PC-9 (cell line): ENCODE measurements around the gene PATJ. TPM values are rescaled to one million over a fixed set of nuclear protein-coding genes. Genes with fewer than 3 reads are reported as not detected.

Source experiments
- BruUV-seq: library from RNA; stranded (reverse); fragments of 400-500 nt; replicated peaks from 2 replicates; lab custom pipeline; 2021; lab: Mats Ljungman, UMichigan
- CTCF ChIA-PET: fragments of 300-600 bp; sonication (Branson Sonifier 250); formaldehyde crosslinking; loops from one replicate; lab custom pipeline; 2022; ENCODE audit warnings: antibody characterized with exemption; lab: Charles Lee
- POLR2A ChIA-PET: fragments of 300-600 bp; sonication (Branson Sonifier 250); formaldehyde crosslinking; loops from one replicate; lab custom pipeline; 2022; ENCODE audit warnings: antibody characterized with exemption; ENCODE audit not compliant: unreplicated experiment; lab: Charles Lee
- DNase-seq, 2 experiments: peaks; one replicate each; pipeline versions ENCODE4 v3.0.0 to v3.0.0-alpha.2; 2015 to 2022; ENCODE audit warnings: mixed read lengths in 1 of 2
- H2AFZ ChIP-seq: fragments of 200-600 bp; sonication (generic); 2 replicates; pipeline ENCODE4 v1.8.1; 2017; ENCODE audit warnings: antibody characterized with exemption
- H3F3A ChIP-seq: fragments of 200-600 bp; sonication (generic); 2 replicates; pipeline ENCODE4 v1.8.1; 2017; ENCODE audit warnings: antibody characterized with exemption, mild to moderate bottlenecking, low read depth; ENCODE audit not compliant: insufficient read depth
- H3K27ac ChIP-seq: fragments of 200-600 bp; sonication (generic); 2 replicates; pipeline ENCODE4 v1.6.1; 2016; ENCODE audit warnings: mixed run types
- H3K27me3 ChIP-seq: fragments of 200-600 bp; sonication (generic); 2 replicates; pipeline ENCODE4 v1.6.1; 2016; ENCODE audit warnings: low read depth, mixed run types; ENCODE audit not compliant: insufficient read depth
- H3K36me3 ChIP-seq: fragments of 200-600 bp; sonication (generic); 2 replicates; pipeline ENCODE4 v1.6.1; 2016; ENCODE audit warnings: low read depth, mixed run types
- H3K4me1 ChIP-seq: fragments of 200-600 bp; sonication (generic); replicated peaks from 2 replicates; pipeline ENCODE4 v1.6.1; 2016; ENCODE audit warnings: mixed run types; ENCODE audit not compliant: insufficient read depth
- H3K4me2 ChIP-seq: fragments of 200-600 bp; sonication (generic); 2 replicates; pipeline ENCODE4 v1.6.1; 2017; ENCODE audit warnings: mixed run types
- H3K4me3 ChIP-seq: fragments of 200-600 bp; sonication (generic); 2 replicates; pipeline ENCODE4 v1.6.1; 2016; ENCODE audit warnings: mixed run types
- H3K79me2 ChIP-seq: fragments of 200-600 bp; sonication (generic); 2 replicates; pipeline ENCODE4 v1.6.1; 2017; ENCODE audit warnings: low read depth, mixed run types
- H3K9me2 ChIP-seq: fragments of 200-600 bp; sonication (generic); 2 replicates; pipeline ENCODE4 v1.8.1; 2017; ENCODE audit warnings: mild to moderate bottlenecking; ENCODE audit not compliant: insufficient read depth
- H3K9me3 ChIP-seq: fragments of 200-600 bp; sonication (generic); 2 replicates; pipeline ENCODE4 v1.8.1; 2016; ENCODE audit warnings: low read depth; ENCODE audit not compliant: insufficient read depth
- H4K20me1 ChIP-seq: fragments of 200-600 bp; sonication (generic); 2 replicates; pipeline ENCODE4 v1.8.1; 2017; ENCODE audit not compliant: insufficient read depth
- CTCF ChIP-seq: fragments of 200-600 bp; sonication (generic); conservative IDR thresholded peaks from 2 replicates; pipeline ENCODE4 v1.6.1; 2017; ENCODE audit warnings: mixed run types, antibody characterized with exemption, mild to moderate bottlenecking, moderate library complexity
- EZH2 ChIP-seq: fragments of 200-600 bp; sonication (generic); IDR thresholded peaks from 2 replicates; pipeline ENCODE4 v1.8.0; 2017; ENCODE audit warnings: antibody characterized with exemption, low read depth
- intact Hi-C: fragments of 100-400 bp; cut with micrococcal nuclease; formaldehyde crosslinking; loops from one replicate; pipeline ENCODE4 v1.10.0; 2022; ENCODE audit not compliant: unreplicated experiment
- total RNA-seq: library from RNA; stranded (reverse); gene quantifications from 2 replicates; pipeline ENCODE4 v1.2.3, GENCODE V29; 2021

The PATJ gene
- total RNA-seq, 1 experiment from 2014 or later = 91.0 TPM

GRCh38 chr1:62066713-62067112 lies 324.4 kb downstream of the PATJ start:
- Histone ChIP-seq H3K27me3 (no peaks in the 10 kb centered on the region), H4K20me1 (no peaks in the 10 kb centered on the region), H3K9me2 (no peaks in the 10 kb centered on the region), H3K9me3 (no peaks in the 10 kb centered on the region), H3K27ac (no peak overlapping the region), H3F3A (no peaks in the 10 kb centered on the region), H3K4me2 (no peak overlapping the region), H3K36me3 (peaks cover 10% of the 10 kb centered on the region; the same call in 1 of the 2 replicates), H2AFZ (no peak overlapping the region), H3K4me1 (no peaks in the 10 kb centered on the region), H3K79me2 (no peaks in the 10 kb centered on the region), H3K4me3 (no peak overlapping the region)
- ChIA-PET POLR2A (no interaction called here), CTCF (no interaction called here)
- no TSS peak for BruUV-seq
- no peak for DNase-seq
- intact Hi-C loops = no loop called here
- TF ChIP-seq CTCF (no peak), EZH2 (no peak)

DNA sequence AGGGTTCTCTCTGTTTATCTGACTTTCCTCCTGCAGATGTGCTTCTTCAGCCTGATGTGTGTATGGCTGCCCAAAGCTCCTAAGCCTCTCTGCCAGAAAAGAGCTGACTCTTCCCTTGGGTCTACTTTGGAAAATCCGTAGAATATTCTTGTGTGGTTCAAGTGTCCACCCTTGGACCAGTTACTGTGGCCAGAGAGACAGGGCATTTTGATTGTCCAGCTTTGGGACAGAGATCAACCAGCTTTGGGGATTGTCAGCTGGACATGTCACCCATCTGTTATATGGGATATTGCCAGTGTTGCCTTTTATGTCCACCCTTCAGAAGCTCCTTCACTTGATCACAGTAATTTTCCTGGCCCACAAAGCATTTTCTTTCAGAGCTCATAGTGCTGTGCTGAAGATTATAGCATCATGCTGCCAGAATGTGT lies 326.1 kb downstream of the PATJ start:
- POLR2A ChIA-PET = no interaction called here
- BruUV-seq = no TSS peak
- intact Hi-C loops = no loop called here

DNA sequence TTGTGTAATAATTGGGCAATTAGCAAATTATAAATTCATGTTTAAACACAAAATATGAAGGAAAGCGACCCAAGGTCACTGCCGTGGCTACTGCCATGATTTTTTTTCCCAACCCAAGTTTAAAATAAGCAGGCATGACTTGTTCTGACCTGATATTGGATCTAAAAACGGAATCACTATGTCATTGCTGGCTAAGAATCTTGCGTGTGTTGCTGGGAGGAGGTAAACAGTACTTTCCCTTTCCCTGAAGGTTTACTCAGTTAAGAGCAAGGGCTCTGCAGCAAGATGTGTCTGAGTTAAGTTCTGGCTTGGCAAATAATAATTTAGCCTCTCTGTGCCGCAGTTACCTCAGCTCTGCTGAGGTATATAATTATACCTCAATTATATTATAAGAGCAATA lies 326.7 kb downstream of the PATJ start:
- Histone ChIP-seq H3F3A (no peaks in the 10 kb centered on the region), H3K36me3 (peaks cover 10% of the 10 kb centered on the region; the same call in 1 of the 2 replicates), H3K4me2 (no peak overlapping the region), H3K27ac (no peak overlapping the region), H3K9me2 (no peaks in the 10 kb centered on the region), H3K27me3 (no peaks in the 10 kb centered on the region), H3K79me2 (no peaks in the 10 kb centered on the region), H3K4me3 (no peak overlapping the region), H2AFZ (no peak overlapping the region), H3K9me3 (no peaks in the 10 kb centered on the region), H3K4me1 (no peaks in the 10 kb centered on the region), H4K20me1 (no peaks in the 10 kb centered on the region)
- ChIA-PET POLR2A (no interaction called here), CTCF (no interaction called here)
- intact Hi-C loops = no loop called here
- DNase-seq = no peak
- TF ChIP-seq EZH2 (no peak), CTCF (no peak)
- no TSS peak for BruUV-seq

More for the DNA sequence above, 326.1 kb downstream of the PATJ start:
- Histone ChIP-seq H3K36me3 (peaks cover 10% of the 10 kb centered on the region; the same call in 1 of the 2 replicates), H3K27me3 (no peaks in the 10 kb centered on the region), H3K9me3 (no peaks in the 10 kb centered on the region), H3F3A (no peaks in the 10 kb centered on the region), H3K4me2 (no peak overlapping the region), H3K27ac (no peak overlapping the region), H4K20me1 (no peaks in the 10 kb centered on the region), H2AFZ (no peak overlapping the region), H3K79me2 (no peaks in the 10 kb centered on the region), H3K4me3 (no peak overlapping the region), H3K9me2 (no peaks in the 10 kb centered on the region), H3K4me1 (no peaks in the 10 kb centered on the region)
- DNase-seq = no peak
- TF ChIP-seq CTCF (no peak), EZH2 (no peak)
- CTCF ChIA-PET = no interaction called here
